LHCN-M2 (cell line): ENCODE measurements around the gene SCCPDH. TPM values are rescaled to one million over a fixed set of nuclear protein-coding genes. Genes with fewer than 3 reads are reported as not detected.
A peak's percentile ranks its signal among the peaks of the same experiment; 100 is the strongest.
"Not testable (repeated sequence)": the region's sequence is repeated elsewhere in the genome, so short reads cannot be mapped to it uniquely, and the experiment has no call there.

Experiments
- DNase-seq: peaks from one replicate; pipeline ENCODE4 v3.0.0-alpha.2; 2012; ENCODE audit warnings: low read depth
- total RNA-seq: library from RNA; depleted of rRNA; stranded (reverse); fragments of >200 nt; gene quantifications from 2 replicates; pipeline ENCODE4 v1.2.3, GENCODE V29; 2014

SCCPDH gene
- total RNA-seq, 1 experiment from 2014 or later: 67.6 TPM

GRCh38 chr1:246703581-246703980 is 20.6 kb upstream of the SCCPDH start:
- no peak for DNase-seq

- peak; percentile 78 for DNase-seq
Measured at GRCh38 chr1:246705368-246705767, 18.8 kb upstream of the SCCPDH start.

GRCh38 chr1:246708166-246708565 is 16.0 kb upstream of the SCCPDH start:
- no peak for DNase-seq

DNA sequence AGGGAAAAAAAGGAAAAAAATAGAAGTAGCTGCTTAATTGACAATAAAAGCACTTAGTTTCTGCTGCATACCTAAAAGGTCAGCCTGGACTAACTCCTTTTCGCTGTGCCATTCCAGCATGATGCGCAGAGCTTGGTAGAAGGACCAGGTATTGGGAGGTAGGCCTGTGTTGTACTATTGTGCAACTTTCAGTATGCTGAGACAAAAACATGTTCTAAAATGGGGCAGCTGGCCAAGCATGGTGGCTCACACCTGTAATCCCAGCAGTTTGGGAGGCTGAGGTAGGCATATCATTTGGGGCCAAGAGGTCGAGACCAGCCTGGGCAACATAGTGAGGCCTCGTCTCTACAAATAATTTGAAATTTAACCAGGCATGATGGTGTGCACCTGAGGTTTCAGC is 15.0 kb upstream of the SCCPDH start:
- no peak for DNase-seq

DNA sequence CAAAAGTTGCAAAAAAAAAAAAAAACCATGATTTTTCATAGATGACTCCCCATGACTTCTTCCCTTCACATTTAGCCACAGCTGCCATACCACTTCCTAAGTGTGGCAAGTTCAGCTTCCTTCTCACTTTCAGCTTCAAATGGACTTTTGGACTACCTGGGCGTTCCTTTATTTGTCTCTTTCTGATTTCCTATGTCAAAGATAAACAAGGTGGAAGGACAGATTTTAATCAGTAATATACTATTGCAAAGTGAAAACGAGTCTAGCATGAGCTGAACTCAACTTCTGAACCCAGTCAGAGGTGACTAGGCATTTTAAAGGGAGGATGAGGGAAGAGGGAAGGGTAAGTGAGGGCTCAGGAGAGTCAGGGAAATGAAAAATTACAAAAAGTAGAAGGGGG is 14.4 kb upstream of the SCCPDH start:
- no peak for DNase-seq

DNA sequence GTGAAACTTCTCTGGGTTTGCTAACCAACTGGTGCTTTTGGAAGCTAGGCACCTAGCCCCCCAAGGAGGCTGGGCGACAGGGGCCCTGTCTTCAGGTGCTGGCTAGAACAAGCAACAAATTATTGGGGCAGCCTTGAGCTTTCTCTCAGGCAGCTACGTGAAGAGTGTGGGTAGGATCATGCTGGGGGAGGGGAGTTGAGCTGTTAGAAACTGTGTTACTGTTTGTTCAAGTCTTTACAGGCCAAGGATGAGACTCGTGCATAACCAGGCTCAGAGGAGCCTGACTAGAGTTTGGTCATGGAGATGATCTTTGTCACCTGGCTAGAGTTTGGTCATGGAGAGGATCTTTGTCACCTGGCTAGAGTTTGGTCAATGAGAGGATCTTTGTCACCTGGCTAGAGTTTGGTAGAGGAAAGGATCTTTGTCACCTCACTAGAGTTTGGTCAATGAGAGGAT is 12.6 kb upstream of the SCCPDH start:
- DNase-seq: no peak

- DNase-seq: not testable (repeated sequence)
Measured at GRCh38 chr1:246712428-246712827, 11.8 kb upstream of the SCCPDH start.

- not testable (repeated sequence) for DNase-seq
Measured at GRCh38 chr1:246719361-246719760, 4.8 kb upstream of the SCCPDH start.

GRCh38 chr1:246720814-246721213 is 3.4 kb upstream of the SCCPDH start:
- DNase-seq: not testable (repeated sequence)

DNA sequence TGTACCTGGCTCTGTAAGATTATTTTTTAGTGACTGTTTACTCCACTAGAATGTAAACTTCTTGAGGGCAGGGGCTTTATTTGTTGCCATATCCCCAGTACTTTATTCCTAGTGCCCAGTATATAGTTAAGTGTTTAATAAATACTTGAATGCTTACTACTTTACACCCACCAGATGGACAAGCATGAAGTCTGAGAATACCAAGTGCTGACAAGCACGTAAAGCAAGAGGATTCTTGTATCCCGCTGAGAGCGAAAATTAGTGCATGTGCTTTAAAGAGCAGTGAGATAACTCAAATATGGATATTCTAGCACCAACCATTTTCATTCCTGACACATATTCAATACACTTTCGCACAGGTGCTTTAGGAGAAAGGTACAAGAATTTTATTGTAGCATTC is 1.5 kb upstream of the SCCPDH start:
- no peak for DNase-seq

DNA sequence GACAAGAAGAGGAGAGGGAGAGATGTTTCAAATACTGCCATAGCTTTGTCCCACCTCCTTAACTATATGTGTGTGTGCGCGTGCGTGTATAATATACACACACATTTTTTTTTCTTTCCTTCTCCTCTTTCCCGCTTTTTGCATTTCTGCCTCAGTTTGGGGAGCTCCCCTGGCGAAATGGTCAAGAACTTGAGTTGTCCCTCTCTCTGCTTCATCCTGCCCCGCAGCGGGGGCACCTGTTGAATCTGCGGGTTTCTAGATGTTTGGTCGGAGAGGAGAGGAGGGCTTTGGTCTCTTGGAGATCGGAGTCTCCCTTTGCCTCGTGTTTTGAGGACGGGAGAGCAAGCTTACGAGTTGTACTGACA is 504 bp downstream of the SCCPDH start:
- peak; percentile 45 for DNase-seq

- DNase-seq: no peak
Measured at GRCh38 chr1:246725191-246725590, 982 bp downstream of the SCCPDH start.

- no peak for DNase-seq
Measured at GRCh38 chr1:246726255-246726679, 2.1 kb downstream of the SCCPDH start.

- no peak for DNase-seq
Measured at GRCh38 chr1:246726881-246727280, 2.7 kb downstream of the SCCPDH start.

DNA sequence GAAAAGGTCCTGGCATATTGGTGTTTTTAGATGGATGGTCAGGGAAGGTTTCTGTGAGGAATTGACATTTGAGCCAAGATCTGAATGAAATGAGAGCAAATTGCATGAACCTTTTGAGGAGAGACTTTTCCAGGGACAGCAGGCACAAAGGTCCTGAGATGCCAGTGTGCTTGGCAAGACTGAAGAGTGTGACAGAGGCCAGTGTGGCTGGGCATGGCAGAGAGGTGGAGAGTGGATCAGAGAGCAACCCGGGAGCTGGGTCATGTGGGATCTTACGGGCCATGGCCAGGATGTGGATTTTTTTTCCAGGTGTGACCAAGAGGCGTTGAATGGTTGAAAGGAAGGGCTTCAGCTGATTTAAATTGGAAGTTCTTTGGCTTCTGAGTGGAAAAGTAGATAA is 3.4 kb downstream of the SCCPDH start:
- DNase-seq: no peak

- no peak for DNase-seq
Measured at GRCh38 chr1:246728311-246728710, 4.1 kb downstream of the SCCPDH start.

- not testable (repeated sequence) for DNase-seq
Measured at GRCh38 chr1:246729040-246729439, 4.8 kb downstream of the SCCPDH start.

GRCh38 chr1:246730839-246731238 is 6.6 kb downstream of the SCCPDH start:
- no peak for DNase-seq

GRCh38 chr1:246731873-246732272 is 7.7 kb downstream of the SCCPDH start:
- not testable (repeated sequence) for DNase-seq

- DNase-seq: no peak
Measured at GRCh38 chr1:246733704-246734103, 9.5 kb downstream of the SCCPDH start.

DNA sequence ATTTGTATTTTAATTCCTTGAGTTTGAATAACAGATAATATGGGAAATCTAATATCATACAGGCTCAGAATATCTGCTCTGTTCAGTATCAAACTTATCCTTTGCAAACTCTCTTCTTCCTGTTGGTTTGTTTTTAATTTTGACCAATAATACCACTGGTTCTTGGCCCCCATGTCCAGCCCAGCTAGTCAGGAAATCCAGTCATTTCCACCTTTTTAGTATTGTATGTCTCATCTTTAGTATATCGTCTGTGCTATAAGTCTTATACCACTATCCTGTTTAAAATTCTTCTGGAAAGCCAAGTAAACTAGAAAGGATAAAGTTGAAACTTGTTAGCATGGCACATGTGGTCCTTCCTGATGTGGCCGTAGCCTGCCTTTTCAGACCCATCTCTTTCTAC is 10.7 kb downstream of the SCCPDH start:
- no peak for DNase-seq

DNA sequence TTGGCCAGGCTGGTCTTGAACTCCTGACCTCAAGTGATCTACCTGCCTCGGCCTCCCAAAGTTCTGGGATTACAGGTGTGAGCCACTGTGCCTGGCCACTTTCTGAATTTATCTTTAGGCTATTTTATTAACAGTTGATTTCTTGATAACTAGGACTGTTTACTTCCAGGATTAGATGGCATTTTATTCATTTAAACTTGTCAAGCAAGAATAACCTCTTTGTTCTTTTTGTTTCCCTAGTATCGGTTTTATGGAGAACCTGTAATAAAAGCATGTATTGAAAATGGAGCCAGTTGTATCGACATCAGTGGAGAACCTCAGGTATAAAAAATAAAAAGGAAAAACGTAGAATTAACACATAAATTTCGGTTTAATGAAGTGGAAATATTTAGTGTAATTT is 11.5 kb downstream of the SCCPDH start:
- no peak for DNase-seq

GRCh38 chr1:246742396-246742795 is 18.2 kb downstream of the SCCPDH start:
- DNase-seq: no peak

- not testable (repeated sequence) for DNase-seq
Measured at GRCh38 chr1:246746155-246746554, 21.9 kb downstream of the SCCPDH start.
